WTC11 (cell line): Measurements from ENCODE around the gene RNF215. TPM values are rescaled to one million over a fixed set of nuclear protein-coding genes. Genes with fewer than 3 reads are reported as not detected.

ENCODE experiments used
- ATAC-seq: fragments of 200-7000 bp; cut with Tn5 transposase; 2 replicates; pipeline ENCODE4 v1.10.0; 2021; ENCODE audit warnings: mild to moderate bottlenecking, moderate library complexity
- CTCF ChIA-PET: fragments of 300-600 bp; sonication (Branson Sonifier 250); formaldehyde crosslinking; loops from one replicate; lab custom pipeline; 2021; ENCODE audit warnings: antibody characterized with exemption; lab: Charles Lee
- POLR2A ChIA-PET: fragments of 350-600 bp; sonication (Branson Sonifier 250); formaldehyde crosslinking; loops from one replicate; lab custom pipeline; 2021; ENCODE audit warnings: antibody characterized with exemption; lab: Charles Lee
- DNase-seq: peaks from one replicate; pipeline ENCODE4 v3.0.0; 2021; ENCODE audit warnings: low spot score
- H3K27ac Mint-ChIP-seq: 2 replicates; pipeline ENCODE4 v1.8.0; 2021; ENCODE audit warnings: mixed read lengths
- H3K27me3 Mint-ChIP-seq: 2 replicates; pipeline ENCODE4 v1.8.0; 2021; ENCODE audit warnings: low read depth, mild to moderate bottlenecking, moderate library complexity, mixed read lengths
- H3K36me3 Mint-ChIP-seq: 2 replicates; pipeline ENCODE4 v1.8.0; 2021; ENCODE audit warnings: mixed read lengths
- H3K4me1 Mint-ChIP-seq: 2 replicates; pipeline ENCODE4 v1.8.0; 2022; ENCODE audit warnings: mixed read lengths
- H3K4me3 Mint-ChIP-seq: 2 replicates; pipeline ENCODE4 v1.8.0; 2021; ENCODE audit warnings: mild to moderate bottlenecking, moderate library complexity, mixed read lengths
- H3K9me3 Mint-ChIP-seq: 2 replicates; pipeline ENCODE4 v1.8.0; 2021; ENCODE audit warnings: mixed read lengths
- ARID4B ChIP-seq: sonication (generic); formaldehyde crosslinking; IDR thresholded peaks from 2 replicates; pipeline ENCODE4 v1.8.0; 2023; ENCODE audit warnings: missing genetic modification reagents, mild to moderate bottlenecking, borderline replicate concordance
- CDX4 ChIP-seq: fragments of 250-450 bp; sonication (Bioruptor Pico); IDR thresholded peaks from 2 replicates; pipeline ENCODE4 v1.9.0; 2021; ENCODE audit warnings: moderate library complexity, mild to moderate bottlenecking, inconsistent platforms, borderline replicate concordance
- ELF4 ChIP-seq: sonication (generic); formaldehyde crosslinking; IDR thresholded peaks from 2 replicates; pipeline ENCODE4 v1.8.1; 2022; ENCODE audit warnings: low read depth, mild to moderate bottlenecking, moderate library complexity, missing genetic modification reagents
- ETV6 ChIP-seq: sonication (generic); formaldehyde crosslinking; IDR thresholded peaks from 2 replicates; pipeline ENCODE4 v1.8.1; 2022; ENCODE audit warnings: mild to moderate bottlenecking, missing genetic modification reagents
- FOXK1 ChIP-seq: sonication (generic); formaldehyde crosslinking; IDR thresholded peaks from 2 replicates; pipeline ENCODE4 v1.8.0; 2022; ENCODE audit warnings: mild to moderate bottlenecking, moderate library complexity, missing genetic modification reagents
- FOXP4 ChIP-seq: sonication (generic); formaldehyde crosslinking; IDR thresholded peaks from 2 replicates; pipeline ENCODE4 v1.8.0; 2022; ENCODE audit warnings: mild to moderate bottlenecking, missing genetic modification reagents
- GRHL2 ChIP-seq: fragments of 250-450 bp; sonication (Bioruptor Pico); IDR thresholded peaks from 2 replicates; pipeline ENCODE4 v1.8.0; 2022; ENCODE audit warnings: mild to moderate bottlenecking, moderate library complexity; ENCODE audit not compliant: insufficient replicate concordance, severe bottlenecking
- IRF1 ChIP-seq: sonication (generic); formaldehyde crosslinking; IDR thresholded peaks from 2 replicates; pipeline ENCODE4 v1.8.0; 2023; ENCODE audit warnings: missing genetic modification reagents
- JAZF1 ChIP-seq: fragments of 250-450 bp; sonication (Bioruptor Pico); IDR thresholded peaks from 2 replicates; pipeline ENCODE4 v1.9.0; 2021; ENCODE audit warnings: moderate library complexity, mild to moderate bottlenecking, inconsistent platforms
- NR2C2 ChIP-seq: sonication (generic); formaldehyde crosslinking; IDR thresholded peaks from 2 replicates; pipeline ENCODE4 v1.8.0; 2022; ENCODE audit warnings: mild to moderate bottlenecking, missing genetic modification reagents
- PREB ChIP-seq: sonication (generic); formaldehyde crosslinking; IDR thresholded peaks from 2 replicates; pipeline ENCODE4 v1.8.1; 2022; ENCODE audit warnings: mild to moderate bottlenecking, missing genetic modification reagents, moderate library complexity, borderline replicate concordance
- PRRX2 ChIP-seq: fragments of 250-450 bp; sonication (Bioruptor Pico); IDR thresholded peaks from 2 replicates; pipeline ENCODE4 v1.8.0; 2021; ENCODE audit warnings: mild to moderate bottlenecking
- SMAD3 ChIP-seq: sonication (generic); formaldehyde crosslinking; IDR thresholded peaks from 2 replicates; pipeline ENCODE4 v1.8.0; 2022; ENCODE audit warnings: missing genetic modification reagents, mild to moderate bottlenecking, borderline replicate concordance
- SMAD4 ChIP-seq: sonication (generic); formaldehyde crosslinking; IDR thresholded peaks from 2 replicates; pipeline ENCODE4 v1.8.0; 2022; ENCODE audit warnings: mild to moderate bottlenecking, missing genetic modification reagents
- SP1 ChIP-seq: sonication (generic); formaldehyde crosslinking; conservative IDR thresholded peaks from 2 replicates; pipeline ENCODE4 v1.8.1; 2022; ENCODE audit warnings: missing genetic modification reagents
- TP53 ChIP-seq: sonication (generic); formaldehyde crosslinking; IDR thresholded peaks from 2 replicates; pipeline ENCODE4 v1.8.1; 2023; ENCODE audit warnings: mild to moderate bottlenecking, missing genetic modification reagents
- ZNF425 ChIP-seq: fragments of 250-450 bp; sonication (Bioruptor Pico); conservative IDR thresholded peaks from 2 replicates; pipeline ENCODE4 v1.9.0; 2021; ENCODE audit warnings: mild to moderate bottlenecking
- total RNA-seq: library from RNA; stranded (reverse); gene quantifications from 3 replicates; pipeline ENCODE4 v1.2.3, GENCODE V29; 2021

RNF215 gene
- total RNA-seq, 1 experiment from 2014 or later, result 25.4 TPM

- Mint-ChIP-seq H3K36me3 (peaks cover 20% of the 10 kb centered on the region), H3K27ac (no peak overlapping the region), H3K27me3 (peaks cover 10% of the 10 kb centered on the region), H3K4me1 (peaks cover 14% of the 10 kb centered on the region), H3K9me3 (peaks cover 17% of the 10 kb centered on the region), H3K4me3 (no peak overlapping the region)
- ChIA-PET CTCF (interaction anchor here (0.5 to 2.1 kb wide), 4 partner anchors 13 to 163 kb away, joined by 4 to 8 read pairs (median 6); partner anchors contain the start of gene RNF215), POLR2A (interaction anchor here (0.9 kb wide), 1 partner anchor 10 kb away, joined by 3 read pairs; no protein-coding TSS in a partner anchor)
- TF ChIP-seq SP1 (CRISPR knock-in tag) (no peak), ARID4B (no peak), FOXK1 (CRISPR knock-in tag) (no peak), CDX4 (CRISPR knock-in tag) (no peak), ZNF425 (no peak), IRF1 (no peak), TP53 (no peak), ELF4 (CRISPR knock-in tag) (no peak), SMAD3 (CRISPR knock-in tag) (no peak), SMAD4 (no peak), NR2C2 (CRISPR knock-in tag) (no peak), ETV6 (no peak), FOXP4 (no peak), GRHL2 (CRISPR knock-in tag) (no peak), JAZF1 (CRISPR knock-in tag) (no peak), PRRX2 (no peak), PREB (CRISPR knock-in tag) (no peak)
- no peak for ATAC-seq
- DNase-seq, result no peak
Measured at GRCh38 chr22:30432520-30432919, 45.3 kb upstream of the RNF215 start.
